ENCODE measurements around the gene JMY. TPM values are rescaled to one million over a fixed set of nuclear protein-coding genes. Genes with fewer than 3 reads are reported as not detected.

JMY gene
- total RNA-seq, 1 experiment from 2014 or later, result 15.6 TPM

- Histone ChIP-seq H3K4me3 (replicated peaks in 1 of 2; ENCODE audit: low read depth in 1 of 2, low read length in 2 of 2) (peak overlapping the region; percentile 76 to 81), H3K4me1 (ENCODE audit: control insufficient read depth in 1 of 2, insufficient read depth in 2 of 2, low read length in 2 of 2) (peaks cover 6 to 18% of the 10 kb centered on the region in 2 experiments; a peak in 3 of 4 replicates), H3K27ac (ENCODE audit: low read depth, low read length) (peak overlapping the region; percentile 77), H2AFZ (ENCODE audit: low read depth, low read length, poor library complexity, severe bottlenecking) (no peak overlapping the region), H3K9me2 (ENCODE audit: insufficient read depth) (no peaks in the 10 kb centered on the region), H4K20me1 (ENCODE audit: insufficient read depth) (0 out of 2 replicates have a peak, but pooled peaks cover 3% of the 10 kb centered on the region), H3K4me2 (ENCODE audit: low read length) (peak overlapping the region; percentile 92), H3K79me2 (ENCODE audit: insufficient read depth, low read length) (peaks cover 55% of the 10 kb centered on the region), H3K9ac (ENCODE audit: low read length) (peak overlapping the region; percentile 80), H3K27me3 (ENCODE audit: insufficient read depth, low read length) (no peaks in the 10 kb centered on the region), H3K36me3 (ENCODE audit: control insufficient read depth in 1 of 2, insufficient read depth in 2 of 2, low read length in 2 of 2) (no peaks in the 10 kb centered on the region), H3K9me3 (ENCODE audit: control insufficient read depth in 1 of 2, insufficient read depth in 1 of 2, low read depth in 1 of 2, low read length in 2 of 2) (no peaks in the 10 kb centered on the region)
- CTCF ChIA-PET, result interaction anchor here (1.4 kb wide), 1 partner anchor 104 kb away, joined by 6 read pairs; no protein-coding TSS in a partner anchor
- ATAC-seq, result peak; percentile 30
- no TSS peak for BruUV-seq (replicated peaks)
- TF ChIP-seq CEBPB (IDR thresholded peaks at IDR 0.05; ENCODE audit: low read depth) (no peak), ZNF274 (IDR thresholded peaks at IDR 0.05; ENCODE audit: low read depth, low read length) (no peak)
- intact Hi-C loops (cut with micrococcal nuclease), result loop anchor here (10.0 kb wide), 1 partner anchor 92 kb away; no protein-coding TSS in a partner anchor
- RAD21 ChIA-PET (ENCODE audit: low non-redundant PET in 1 of 2, low total read pairs in 2 of 2, uncharacterized antibody in 2 of 2, unreplicated experiment in 2 of 2), result no interaction called here
- POLR2A ChIA-PET, result no interaction called here
- DNase-seq (ENCODE audit: low read depth, low spot score), result no peak
Measured at GRCh38 chr5:79236970-79237739, 1.2 kb downstream of the JMY start.

- peaks cover 63% of the 10 kb centered on the region for H3K79me2 ChIP-seq (ENCODE audit: insufficient read depth, low read length)
- POLR2A ChIA-PET, result no interaction called here
- CTCF ChIA-PET, result interaction anchor here (1.4 kb wide), 1 partner anchor 105 kb away, joined by 6 read pairs; no protein-coding TSS in a partner anchor
- no peaks in the 10 kb centered on the region for H3K9me3 ChIP-seq (ENCODE audit: control insufficient read depth in 1 of 2, insufficient read depth in 1 of 2, low read depth in 1 of 2, low read length in 2 of 2)
- peak overlapping the region; percentile 76 to 81 for H3K4me3 ChIP-seq (replicated peaks in 1 of 2; ENCODE audit: low read depth in 1 of 2, low read length in 2 of 2)
- H2AFZ ChIP-seq (ENCODE audit: low read depth, low read length, poor library complexity, severe bottlenecking), result no peak overlapping the region
- intact Hi-C loops (cut with micrococcal nuclease), result loop anchor here (10.0 kb wide), 1 partner anchor 93 kb away; no protein-coding TSS in a partner anchor
- peak overlapping the region; percentile 80 for H3K9ac ChIP-seq (ENCODE audit: low read length)
- 0 out of 2 replicates have a peak, but pooled peaks cover 3% of the 10 kb centered on the region for H4K20me1 ChIP-seq (ENCODE audit: insufficient read depth)
- peaks cover 6 to 18% of the 10 kb centered on the region in 2 experiments; a peak in 3 of 4 replicates for H3K4me1 ChIP-seq (ENCODE audit: control insufficient read depth in 1 of 2, insufficient read depth in 2 of 2, low read length in 2 of 2)
- peak overlapping the region; percentile 77 for H3K27ac ChIP-seq (ENCODE audit: low read depth, low read length)
- peak overlapping the region; percentile 92 for H3K4me2 ChIP-seq (ENCODE audit: low read length)
- ATAC-seq (no peak), DNase-seq (ENCODE audit: low read depth, low spot score) (no peak)
- H3K27me3 ChIP-seq (ENCODE audit: insufficient read depth, low read length), result no peaks in the 10 kb centered on the region
- no peaks in the 10 kb centered on the region for H3K9me2 ChIP-seq (ENCODE audit: insufficient read depth)
- TSS peak; percentile 42 for BruUV-seq (replicated peaks)
- no peaks in the 10 kb centered on the region for H3K36me3 ChIP-seq (ENCODE audit: control insufficient read depth in 1 of 2, insufficient read depth in 2 of 2, low read length in 2 of 2)
- RAD21 ChIA-PET (ENCODE audit: low non-redundant PET in 1 of 2, low total read pairs in 2 of 2, uncharacterized antibody in 2 of 2, unreplicated experiment in 2 of 2), result interaction anchor here in 1 of 2 experiments (0.7 kb wide), 1 partner anchor 224 kb away, joined by 7 read pairs; no protein-coding TSS in a partner anchor
- no peak for TF ChIP-seq SIN3A (IDR thresholded peaks at IDR 0.05; ENCODE audit: low read depth)
- no peak for TF ChIP-seq RAD21 (IDR thresholded peaks at IDR 0.05; ENCODE audit: low read depth)
- TF ChIP-seq EZH2phosphoT487 (IDR thresholded peaks at IDR 0.05; ENCODE audit: borderline replicate concordance), result no peak
- TF ChIP-seq SP1 (IDR thresholded peaks at IDR 0.05; ENCODE audit: low read depth), result no peak
- TF ChIP-seq MAX (IDR thresholded peaks at IDR 0.05), result no peak
- no peak for TF ChIP-seq SRF (IDR thresholded peaks at IDR 0.05; ENCODE audit: low read depth)
- TF ChIP-seq POLR2AphosphoS5 (IDR thresholded peaks at IDR 0.05; ENCODE audit: low read depth, low read length), result no peak
- TF ChIP-seq REST (IDR thresholded peaks at IDR 0.05; ENCODE audit: low read depth), result no peak
- TF ChIP-seq EGR1 (IDR thresholded peaks at IDR 0.05; ENCODE audit: low read depth), result no peak
Measured at GRCh38 chr5:79237740-79238560, 2.0 kb downstream of the JMY start.

Data from HCT116 (cell line).